Endometrial microvascular endothelial cells (primary cell): ENCODE results near the gene NCMAP. TPM values are rescaled to one million over a fixed set of nuclear protein-coding genes. Genes with fewer than 3 reads are reported as not detected.

ENCODE experiments used
- in situ Hi-C: cut with HindIII; loops from 2 replicates; pipeline ENCODE4 v1.10.0; 2017; ENCODE audit warnings: low sequenced_read_pairs, low pct_unique_long_range_greater_than_20kb; ENCODE audit errors: inconsistent ontology term
- total RNA-seq: library from RNA; depleted of rRNA; stranded (reverse); fragments of >200 nt; gene quantifications from one replicate; pipeline ENCODE4 v1.2.3, GENCODE V29; 2015; ENCODE audit errors: inconsistent ontology term

The NCMAP gene
- total RNA-seq, 1 donor from 2014 or later: not detected

GRCh38 chr1:24566236-24566867 lies 10.5 kb downstream of the NCMAP start:
- in situ Hi-C loops: no loop called here

- in situ Hi-C loops: no loop called here
Measured at GRCh38 chr1:24567792-24568388, 12.0 kb downstream of the NCMAP start.

GRCh38 chr1:24568475-24568874 lies 12.6 kb downstream of the NCMAP start:
- in situ Hi-C loops: no loop called here

GRCh38 chr1:24570265-24571125 lies 14.6 kb downstream of the NCMAP start:
- in situ Hi-C loops: no loop called here

- in situ Hi-C loops: no loop called here
Measured at GRCh38 chr1:24572301-24572700, 16.4 kb downstream of the NCMAP start.

- in situ Hi-C loops: no loop called here
Measured at GRCh38 chr1:24575905-24576587, 20.2 kb downstream of the NCMAP start.

- in situ Hi-C loops: no loop called here
Measured at GRCh38 chr1:24578846-24579245, 23.0 kb downstream of the NCMAP start.

- in situ Hi-C loops: no loop called here
Measured at GRCh38 chr1:24580756-24581155, 24.9 kb downstream of the NCMAP start.

GRCh38 chr1:24584171-24584647 lies 28.3 kb downstream of the NCMAP start:
- in situ Hi-C loops: no loop called here

- in situ Hi-C loops: no loop called here
Measured at GRCh38 chr1:24586119-24586518, 30.2 kb downstream of the NCMAP start.

GRCh38 chr1:24586970-24587820 lies 31.3 kb downstream of the NCMAP start:
- in situ Hi-C loops: no loop called here

- in situ Hi-C loops: no loop called here
Measured at GRCh38 chr1:24588573-24588972, 32.7 kb downstream of the NCMAP start.

- in situ Hi-C loops: no loop called here
Measured at GRCh38 chr1:24589200-24589599, 33.3 kb downstream of the NCMAP start.

GRCh38 chr1:24591781-24592180 lies 35.9 kb downstream of the NCMAP start:
- in situ Hi-C loops: no loop called here

- in situ Hi-C loops: no loop called here
Measured at GRCh38 chr1:24594328-24594598, 38.4 kb downstream of the NCMAP start.

GRCh38 chr1:24596401-24596880 lies 40.6 kb downstream of the NCMAP start:
- in situ Hi-C loops: no loop called here

- in situ Hi-C loops: no loop called here
Measured at GRCh38 chr1:24599265-24599664, 43.4 kb downstream of the NCMAP start.

GRCh38 chr1:24600551-24600950 lies 44.7 kb downstream of the NCMAP start:
- in situ Hi-C loops: no loop called here
